IMR-90 (cell line): ENCODE results near the gene ACACA.

Source experiments
- BHLHE40 ChIP-seq: fragments of 150-350 bp; IDR thresholded peaks from 2 replicates; pipeline ENCODE4 v1.6.1; 2016; ENCODE audit warnings: mild to moderate bottlenecking, low read depth, low read length
- CHD1 ChIP-seq: IDR thresholded peaks from 2 replicates; pipeline ENCODE4 v1.6.1; 2012; ENCODE audit warnings: low read depth, low read length, improper control_type of control experiment
- MAZ ChIP-seq: IDR thresholded peaks from 2 replicates; pipeline ENCODE4 v1.6.1; 2012; ENCODE audit warnings: low read depth, mild to moderate bottlenecking, low read length, improper control_type of control experiment, moderate library complexity, borderline replicate concordance
- MXI1 ChIP-seq: IDR thresholded peaks from 2 replicates; pipeline ENCODE4 v1.6.1; 2012; ENCODE audit warnings: low read depth, mild to moderate bottlenecking, low read length, moderate library complexity, borderline replicate concordance
- NFE2L2 ChIP-seq: fragments of 150-350 bp; IDR thresholded peaks from 2 replicates; pipeline ENCODE4 v1.6.1; 2016; ENCODE audit warnings: low read depth, mild to moderate bottlenecking, low read length
- POLR2A ChIP-seq: IDR thresholded peaks from 2 replicates; pipeline ENCODE4 v1.6.1; 2012; ENCODE audit warnings: mild to moderate bottlenecking, low read depth, low read length
- RAD21 ChIP-seq: IDR thresholded peaks from 2 replicates; pipeline ENCODE4 v1.6.1; 2012; ENCODE audit warnings: low read length, improper control_type of control experiment
- RCOR1 ChIP-seq: IDR thresholded peaks from 2 replicates; pipeline ENCODE4 v1.6.1; 2012; ENCODE audit warnings: mild to moderate bottlenecking, low read length, improper control_type of control experiment; ENCODE audit not compliant: insufficient replicate concordance
- TF ChIP-seq, protein P1 (sequence below): conservative IDR thresholded peaks from 2 replicates; pipeline ENCODE4 v1.5.1; 2012; ENCODE audit warnings: mild to moderate bottlenecking, low read depth, low read length, improper control_type of control experiment
- TF ChIP-seq, protein P2 (sequence below): fragments of 150-350 bp; IDR thresholded peaks from 2 replicates; pipeline ENCODE4 v1.6.1; 2017; ENCODE audit warnings: mild to moderate bottlenecking, antibody characterized with exemption, low read length, low read depth

DNA sequence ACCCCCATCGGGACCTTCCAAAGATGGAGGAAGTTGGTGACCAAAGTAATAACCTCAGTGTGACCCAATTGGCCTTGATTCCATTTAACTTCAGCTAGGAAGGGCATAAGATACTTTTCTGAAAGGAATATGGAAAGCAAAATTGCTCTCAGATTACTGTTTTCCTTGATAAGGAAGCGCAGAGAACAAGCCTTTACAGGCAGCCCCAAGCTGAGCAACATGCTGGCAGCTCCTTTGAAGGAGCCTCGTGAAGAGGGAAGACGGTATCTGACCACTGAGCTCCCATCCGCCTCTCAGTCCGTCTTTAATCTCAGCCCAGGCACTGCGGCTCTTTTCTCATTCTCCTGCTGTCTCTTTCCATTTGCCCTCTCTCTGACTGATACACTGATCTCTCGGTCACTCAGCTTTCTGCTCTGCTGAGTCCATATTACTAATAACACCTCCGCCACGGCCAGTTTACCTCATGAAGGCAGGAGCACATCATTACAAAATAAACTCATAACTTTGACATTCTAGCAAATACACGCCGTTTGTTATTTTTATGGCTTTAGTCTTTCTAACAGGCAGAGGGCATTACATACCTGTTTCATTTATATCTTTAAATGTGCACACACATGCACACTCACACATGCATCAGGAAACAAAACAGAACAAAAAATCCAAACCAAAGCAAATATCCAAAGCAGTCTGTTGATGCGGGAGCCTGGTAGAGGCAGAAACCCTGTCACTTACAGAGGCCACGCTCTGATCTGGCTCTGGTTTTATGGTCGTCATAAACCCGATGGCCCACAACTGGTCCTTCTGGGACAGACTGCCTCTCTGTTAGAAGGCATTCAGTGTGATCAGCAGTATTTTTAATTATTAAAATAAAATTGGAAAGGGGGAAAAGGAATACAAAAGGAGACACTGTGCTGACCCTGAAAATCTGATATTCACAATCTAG lies 274.7 kb downstream of the ACACA start:
- TF ChIP-seq, protein P1, sequence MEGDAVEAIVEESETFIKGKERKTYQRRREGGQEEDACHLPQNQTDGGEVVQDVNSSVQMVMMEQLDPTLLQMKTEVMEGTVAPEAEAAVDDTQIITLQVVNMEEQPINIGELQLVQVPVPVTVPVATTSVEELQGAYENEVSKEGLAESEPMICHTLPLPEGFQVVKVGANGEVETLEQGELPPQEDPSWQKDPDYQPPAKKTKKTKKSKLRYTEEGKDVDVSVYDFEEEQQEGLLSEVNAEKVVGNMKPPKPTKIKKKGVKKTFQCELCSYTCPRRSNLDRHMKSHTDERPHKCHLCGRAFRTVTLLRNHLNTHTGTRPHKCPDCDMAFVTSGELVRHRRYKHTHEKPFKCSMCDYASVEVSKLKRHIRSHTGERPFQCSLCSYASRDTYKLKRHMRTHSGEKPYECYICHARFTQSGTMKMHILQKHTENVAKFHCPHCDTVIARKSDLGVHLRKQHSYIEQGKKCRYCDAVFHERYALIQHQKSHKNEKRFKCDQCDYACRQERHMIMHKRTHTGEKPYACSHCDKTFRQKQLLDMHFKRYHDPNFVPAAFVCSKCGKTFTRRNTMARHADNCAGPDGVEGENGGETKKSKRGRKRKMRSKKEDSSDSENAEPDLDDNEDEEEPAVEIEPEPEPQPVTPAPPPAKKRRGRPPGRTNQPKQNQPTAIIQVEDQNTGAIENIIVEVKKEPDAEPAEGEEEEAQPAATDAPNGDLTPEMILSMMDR = no peak
- no peak for TF ChIP-seq BHLHE40
- TF ChIP-seq POLR2A = no peak
- no peak for TF ChIP-seq MXI1
- no peak for TF ChIP-seq MAZ
- TF ChIP-seq NFE2L2 = no peak
- TF ChIP-seq RAD21 = no peak
- TF ChIP-seq RCOR1 = no peak
- TF ChIP-seq, protein P2, sequence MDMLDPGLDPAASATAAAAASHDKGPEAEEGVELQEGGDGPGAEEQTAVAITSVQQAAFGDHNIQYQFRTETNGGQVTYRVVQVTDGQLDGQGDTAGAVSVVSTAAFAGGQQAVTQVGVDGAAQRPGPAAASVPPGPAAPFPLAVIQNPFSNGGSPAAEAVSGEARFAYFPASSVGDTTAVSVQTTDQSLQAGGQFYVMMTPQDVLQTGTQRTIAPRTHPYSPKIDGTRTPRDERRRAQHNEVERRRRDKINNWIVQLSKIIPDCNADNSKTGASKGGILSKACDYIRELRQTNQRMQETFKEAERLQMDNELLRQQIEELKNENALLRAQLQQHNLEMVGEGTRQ = no peak
- TF ChIP-seq CHD1 = no peak
